H9 (cell line): ENCODE data around the gene TMPRSS9. TPM values are rescaled to one million over a fixed set of nuclear protein-coding genes. Genes with fewer than 3 reads are reported as not detected.

Experiments
- DNase-seq: peaks from one replicate; pipeline ENCODE4 v3.0.0-alpha.2; 2017
- H2AFZ ChIP-seq: one replicate; pipeline ENCODE4 v1.6.1; 2013; ENCODE audit warnings: mild to moderate bottlenecking, low read length, control low read depth, moderate library complexity
- H2AK5ac ChIP-seq: 2 replicates; pipeline ENCODE4 v1.6.1; 2013; ENCODE audit warnings: low read length, control low read depth, mixed read lengths; ENCODE audit not compliant: insufficient read length
- H2BK120ac ChIP-seq: one replicate; pipeline ENCODE4 v1.6.1; 2013; ENCODE audit warnings: low read depth, mild to moderate bottlenecking, low read length, control low read depth, inconsistent platforms; ENCODE audit not compliant: poor library complexity, severe bottlenecking
- H2BK12ac ChIP-seq: 2 replicates; pipeline ENCODE4 v1.6.1; 2013; ENCODE audit warnings: low read length, control low read depth, mixed read lengths, low read depth; ENCODE audit not compliant: insufficient read length
- H2BK15ac ChIP-seq: 2 replicates; pipeline ENCODE4 v1.6.1; 2013; ENCODE audit warnings: low read depth, low read length, control low read depth
- H2BK20ac ChIP-seq: one replicate; pipeline ENCODE4 v1.6.1; 2013; ENCODE audit warnings: low read depth, mild to moderate bottlenecking, low read length, control low read depth, inconsistent platforms; ENCODE audit not compliant: poor library complexity, severe bottlenecking
- H2BK5ac ChIP-seq: 2 replicates; pipeline ENCODE4 v1.6.1; 2013; ENCODE audit warnings: low read length, control low read depth, mixed read lengths; ENCODE audit not compliant: insufficient read length
- H3K14ac ChIP-seq: 2 replicates; pipeline ENCODE4 v1.6.1; 2013; ENCODE audit warnings: low read length, control low read depth; ENCODE audit not compliant: insufficient read depth
- H3K18ac ChIP-seq: 2 replicates; pipeline ENCODE4 v1.6.1; 2013; ENCODE audit warnings: low read depth, mild to moderate bottlenecking, mixed read lengths, low read length, control low read depth; ENCODE audit not compliant: insufficient read length
- H3K23ac ChIP-seq: 2 replicates; pipeline ENCODE4 v1.6.1; 2013; ENCODE audit warnings: low read length, control low read depth, mixed read lengths, low read depth; ENCODE audit not compliant: insufficient read length
- H3K23me2 ChIP-seq: 2 replicates; pipeline ENCODE4 v1.6.1; 2013; ENCODE audit warnings: low read depth, mild to moderate bottlenecking, mixed read lengths, low read length, control low read depth; ENCODE audit not compliant: insufficient read length, poor library complexity, severe bottlenecking
- H3K27ac ChIP-seq: 2 replicates; pipeline ENCODE4 v1.5.1; 2013; ENCODE audit warnings: low read length, control low read depth, mixed read lengths, low read depth; ENCODE audit not compliant: insufficient read length
- H3K27me3 ChIP-seq: 2 replicates; pipeline ENCODE4 v1.6.1; 2013; ENCODE audit warnings: low read length, control low read depth, inconsistent platforms; ENCODE audit not compliant: insufficient read depth
- H3K4ac ChIP-seq: 2 replicates; pipeline ENCODE4 v1.6.1; 2013; ENCODE audit warnings: low read depth, mild to moderate bottlenecking, control low read depth, inconsistent platforms, low read length, moderate library complexity
- H3K4me1 ChIP-seq: 2 replicates; pipeline ENCODE4 v1.6.1; 2013; ENCODE audit warnings: low read length, control low read depth, inconsistent platforms; ENCODE audit not compliant: insufficient read depth
- H3K4me2 ChIP-seq: 2 replicates; pipeline ENCODE4 v1.6.1; 2013; ENCODE audit warnings: low read length, control low read depth, mixed read lengths; ENCODE audit not compliant: insufficient read length, insufficient read depth
- H3K56ac ChIP-seq: 2 replicates; pipeline ENCODE4 v1.6.1; 2013; ENCODE audit warnings: low read depth, mild to moderate bottlenecking, mixed read lengths, low read length, control low read depth; ENCODE audit not compliant: insufficient read length
- H3K79me1 ChIP-seq: 2 replicates; pipeline ENCODE4 v1.6.1; 2013; ENCODE audit warnings: low read depth, mild to moderate bottlenecking, moderate library complexity, low read length, control low read depth, inconsistent platforms; ENCODE audit not compliant: insufficient read depth, poor library complexity, severe bottlenecking
- H3K79me2 ChIP-seq: 2 replicates; pipeline ENCODE4 v1.6.1; 2013; ENCODE audit warnings: low read length, control low read depth, inconsistent platforms; ENCODE audit not compliant: insufficient read depth
- H3K9ac ChIP-seq: 2 replicates; pipeline ENCODE4 v1.6.1; 2013; ENCODE audit warnings: low read length, control low read depth, mixed read lengths; ENCODE audit not compliant: insufficient read length; ENCODE audit errors: extremely low read depth
- H3K9me3 ChIP-seq: one replicate; pipeline ENCODE4 v1.6.1; 2013; ENCODE audit warnings: low read depth, low read length, inconsistent platforms; ENCODE audit not compliant: control insufficient read depth
- H3T11ph ChIP-seq: one replicate; pipeline ENCODE4 v1.6.1; 2013; ENCODE audit warnings: mild to moderate bottlenecking, low read length, control low read depth, inconsistent platforms
- H4K20me1 ChIP-seq: one replicate; pipeline ENCODE4 v1.6.1; 2013; ENCODE audit not compliant: control insufficient read depth, insufficient read length, insufficient read depth
- H4K5ac ChIP-seq: 2 replicates; pipeline ENCODE4 v1.6.1; 2013; ENCODE audit warnings: low read depth, mild to moderate bottlenecking, mixed read lengths, low read length, control low read depth; ENCODE audit not compliant: insufficient read length
- H4K8ac ChIP-seq: replicated peaks from 2 replicates; pipeline ENCODE4 v1.6.1; 2013; ENCODE audit warnings: low read length, control low read depth, mixed read lengths, low read depth; ENCODE audit not compliant: insufficient read length
- H4K91ac ChIP-seq: 2 replicates; pipeline ENCODE4 v1.6.1; 2013; ENCODE audit warnings: low read depth, mild to moderate bottlenecking, moderate library complexity, mixed read lengths, low read length, control low read depth; ENCODE audit not compliant: insufficient read length
- H3K27ac Mint-ChIP-seq, 3 experiments: 2 replicates in 2 of 3; 3 replicates in 1 of 3; pipeline ENCODE4 v1.8.0; 2020 to 2021; ENCODE audit warnings: mixed read lengths in 3 of 3, mild to moderate bottlenecking in 1 of 3, moderate library complexity in 1 of 3
- H3K27me3 Mint-ChIP-seq: 2 replicates; pipeline ENCODE4 v1.8.0; 2021; ENCODE audit warnings: low read depth, mild to moderate bottlenecking, moderate library complexity, mixed read lengths
- H3K36me3 Mint-ChIP-seq, 3 experiments: 2 replicates in 2 of 3; 3 replicates in 1 of 3; pipeline ENCODE4 v1.8.0; 2020 to 2021; ENCODE audit warnings: low read depth in 3 of 3, mixed read lengths in 3 of 3; ENCODE audit not compliant: insufficient read depth in 1 of 3
- H3K4me1 Mint-ChIP-seq, 2 experiments: 2 replicates each; pipeline ENCODE4 v1.8.0; 2020; ENCODE audit warnings: mixed read lengths in 2 of 2
- H3K4me3 Mint-ChIP-seq, 2 experiments: 2 replicates in 1 of 2; 3 replicates in 1 of 2; pipeline ENCODE4 v1.8.0; 2020 to 2021; ENCODE audit warnings: mild to moderate bottlenecking in 2 of 2, mixed read lengths in 2 of 2, moderate library complexity in 1 of 2
- H3K9me3 Mint-ChIP-seq, 2 experiments: 2 replicates in 1 of 2; 3 replicates in 1 of 2; pipeline ENCODE4 v1.8.0; 2020; ENCODE audit warnings: mild to moderate bottlenecking in 2 of 2, mixed read lengths in 2 of 2, moderate library complexity in 1 of 2
- CTCF ChIP-seq: fragments of 200-600 bp; sonication (generic); conservative IDR thresholded peaks from 3 replicates; pipeline ENCODE4 v1.8.0; 2021; ENCODE audit warnings: antibody characterized with exemption, mild to moderate bottlenecking
- WGBS: extraction: QIAGEN DNeasy Blood & Tissue Kit; methylation state at CpG from one replicate; pipeline ENCODE4 v1.1.7; 2013; ENCODE audit warnings: missing lambda C conversion rate, low lambda C conversion rate, mixed read lengths; ENCODE audit not compliant: insufficient read length; ENCODE audit errors: extremely low coverage; 5-methylcytosine and 5-hydroxymethylcytosine counted together
- total RNA-seq: library from RNA; stranded (reverse); gene quantifications from 2 replicates; pipeline ENCODE4 v1.2.1, GENCODE V29; 2021

The TMPRSS9 gene
- total RNA-seq, 1 experiment from 2014 or later = 0.24 TPM

- H2BK15ac ChIP-seq = no peak overlapping the region
- H4K5ac ChIP-seq = no peak overlapping the region
- H3K14ac ChIP-seq = no peak overlapping the region; the same call in 1 of the 2 replicates
- H2AK5ac ChIP-seq = no peak overlapping the region
- no peaks in the 10 kb centered on the region for H3K9me3 Mint-ChIP-seq
- no peak overlapping the region for H3K27ac ChIP-seq
- H3K56ac ChIP-seq = no peak overlapping the region
- H3K27me3 Mint-ChIP-seq = no peaks in the 10 kb centered on the region
- H3K18ac ChIP-seq = no peak overlapping the region
- H2BK120ac ChIP-seq = no peak overlapping the region
- no peak overlapping the region for H2BK20ac ChIP-seq
- H3K27me3 ChIP-seq = no peaks in the 10 kb centered on the region
- no peak for DNase-seq
- H4K91ac ChIP-seq = no peak overlapping the region
- WGBS = no CpG with 5 or more reads among the region's 28 CpGs
- no peaks in the 10 kb centered on the region for H4K20me1 ChIP-seq
- H3K79me2 ChIP-seq = no peaks in the 10 kb centered on the region
- no peaks in the 10 kb centered on the region for H3K79me1 ChIP-seq
- no peak overlapping the region for H2AFZ ChIP-seq
- no peak for TF ChIP-seq CTCF
- H3K23me2 ChIP-seq = no peaks in the 10 kb centered on the region
- no peak overlapping the region for H2BK12ac ChIP-seq
- no peak overlapping the region for H2BK5ac ChIP-seq
- no peak overlapping the region for H3T11ph ChIP-seq
- no peak overlapping the region for H3K4ac ChIP-seq
- H3K4me1 Mint-ChIP-seq = no peaks in the 10 kb centered on the region
- no peaks in the 10 kb centered on the region for H3K9me3 ChIP-seq
- no peak overlapping the region for H4K8ac ChIP-seq
- peaks cover 0 to 2% (median 0%) of the 10 kb centered on the region in 3 experiments; a peak in 1 of 7 replicates for H3K36me3 Mint-ChIP-seq
- H3K27ac Mint-ChIP-seq = peak overlapping the region in 1 of 3 experiments; percentile 77; a peak in 2 of 7 replicates
- H3K4me1 ChIP-seq = no peaks in the 10 kb centered on the region
- H3K4me3 Mint-ChIP-seq = no peak overlapping the region
- no peak overlapping the region for H3K4me2 ChIP-seq
- H3K9ac ChIP-seq = no peak overlapping the region
- H3K23ac ChIP-seq = no peak overlapping the region
Observed at GRCh38 chr19:2351591-2351990, 8.5 kb upstream of the TMPRSS9 start.
